GM10266 (cell line): ENCODE measurements around the gene PDILT.

Experiments used
- DNase-seq: peaks from one replicate; pipeline ENCODE4 v3.0.0; 2012; ENCODE audit errors: extremely low spot score
- TF ChIP-seq, protein P1 (sequence below): IDR thresholded peaks from 2 replicates; pipeline ENCODE4 v1.5.1; 2012; ENCODE audit warnings: mild to moderate bottlenecking, low read depth; ENCODE audit not compliant: control insufficient read depth, insufficient read depth; ENCODE audit errors: missing control alignments

The PDILT gene

GRCh38 chr16:20402651-20403050, 1.9 kb downstream of the PDILT start:
- no peak for DNase-seq
- TF ChIP-seq, protein P1, sequence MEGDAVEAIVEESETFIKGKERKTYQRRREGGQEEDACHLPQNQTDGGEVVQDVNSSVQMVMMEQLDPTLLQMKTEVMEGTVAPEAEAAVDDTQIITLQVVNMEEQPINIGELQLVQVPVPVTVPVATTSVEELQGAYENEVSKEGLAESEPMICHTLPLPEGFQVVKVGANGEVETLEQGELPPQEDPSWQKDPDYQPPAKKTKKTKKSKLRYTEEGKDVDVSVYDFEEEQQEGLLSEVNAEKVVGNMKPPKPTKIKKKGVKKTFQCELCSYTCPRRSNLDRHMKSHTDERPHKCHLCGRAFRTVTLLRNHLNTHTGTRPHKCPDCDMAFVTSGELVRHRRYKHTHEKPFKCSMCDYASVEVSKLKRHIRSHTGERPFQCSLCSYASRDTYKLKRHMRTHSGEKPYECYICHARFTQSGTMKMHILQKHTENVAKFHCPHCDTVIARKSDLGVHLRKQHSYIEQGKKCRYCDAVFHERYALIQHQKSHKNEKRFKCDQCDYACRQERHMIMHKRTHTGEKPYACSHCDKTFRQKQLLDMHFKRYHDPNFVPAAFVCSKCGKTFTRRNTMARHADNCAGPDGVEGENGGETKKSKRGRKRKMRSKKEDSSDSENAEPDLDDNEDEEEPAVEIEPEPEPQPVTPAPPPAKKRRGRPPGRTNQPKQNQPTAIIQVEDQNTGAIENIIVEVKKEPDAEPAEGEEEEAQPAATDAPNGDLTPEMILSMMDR = no peak

DNA sequence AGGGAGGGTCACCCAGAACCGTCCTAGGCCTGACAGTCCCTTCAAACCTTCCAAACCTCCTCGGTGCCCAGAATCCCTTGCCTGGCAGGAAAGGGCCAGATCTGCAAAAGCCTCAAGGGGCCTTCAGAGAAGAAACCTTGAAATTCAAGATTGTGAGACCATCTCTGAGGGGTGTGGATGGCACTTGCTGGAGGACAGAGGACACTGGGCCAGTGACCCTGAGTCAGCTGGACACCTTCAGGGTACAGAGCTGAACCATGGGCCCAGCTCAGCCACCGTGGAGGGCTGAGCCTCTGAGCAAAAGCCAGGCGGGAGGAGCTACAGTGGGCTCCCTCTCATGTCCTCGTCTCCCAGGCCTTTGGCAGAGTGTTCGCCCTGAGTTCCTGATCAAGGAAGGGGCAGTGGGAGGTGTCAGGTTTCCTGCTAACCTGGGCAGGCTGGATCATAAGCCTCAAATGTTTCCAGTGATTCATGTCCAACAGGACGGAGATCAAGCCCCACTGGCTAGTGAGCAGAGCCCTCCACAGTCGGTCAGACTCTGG, 3.0 kb downstream of the PDILT start:
- DNase-seq = no peak
- TF ChIP-seq, protein P1 = no peak

- TF ChIP-seq, protein P1 = no peak
- DNase-seq = no peak
These were observed 3.5 kb downstream of the PDILT start for GRCh38 chr16:20401066-20401465.

DNA sequence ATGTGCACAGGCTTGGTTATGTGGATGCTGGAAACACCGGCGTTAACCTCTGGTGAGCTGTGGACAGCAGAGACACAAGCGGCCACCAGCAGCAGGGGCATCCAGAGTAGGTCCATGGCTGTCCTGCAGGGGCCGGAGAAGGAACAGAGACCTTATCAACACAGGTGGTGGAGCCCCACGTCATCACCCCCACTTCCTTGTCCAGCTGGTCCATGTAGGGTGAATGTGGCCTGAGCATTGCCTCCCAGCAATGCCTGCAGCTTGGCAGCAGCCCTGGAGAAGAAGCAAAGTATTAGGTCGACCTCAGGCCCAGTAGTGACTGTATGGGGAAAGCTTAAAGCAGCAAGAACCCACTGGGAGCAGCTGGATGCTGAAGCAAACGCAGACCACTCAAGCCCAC, 5.4 kb downstream of the PDILT start:
- DNase-seq = no peak

DNA sequence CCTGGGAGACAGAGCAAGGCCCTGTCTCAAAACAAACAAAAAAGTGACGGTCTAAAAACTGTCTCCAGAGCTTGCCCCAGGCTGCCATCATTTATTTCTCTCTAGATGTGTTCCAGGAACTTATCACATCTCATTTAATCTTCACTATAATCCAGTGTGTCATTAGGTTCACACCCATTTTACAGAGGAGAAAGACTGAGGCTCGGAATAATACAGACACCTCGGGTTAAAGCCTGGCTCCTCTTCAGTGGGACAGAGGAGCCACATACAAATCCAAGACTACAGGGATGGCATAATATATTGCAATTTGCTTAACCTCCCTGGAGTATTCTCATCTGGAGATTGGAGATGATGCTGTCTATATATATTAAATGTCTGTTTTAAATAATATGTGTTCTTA, 5.9 kb downstream of the PDILT start:
- DNase-seq = no peak
- TF ChIP-seq, protein P1 = no peak

More for the DNA sequence above, 5.4 kb downstream of the PDILT start:
- TF ChIP-seq, protein P1 = no peak

DNA sequence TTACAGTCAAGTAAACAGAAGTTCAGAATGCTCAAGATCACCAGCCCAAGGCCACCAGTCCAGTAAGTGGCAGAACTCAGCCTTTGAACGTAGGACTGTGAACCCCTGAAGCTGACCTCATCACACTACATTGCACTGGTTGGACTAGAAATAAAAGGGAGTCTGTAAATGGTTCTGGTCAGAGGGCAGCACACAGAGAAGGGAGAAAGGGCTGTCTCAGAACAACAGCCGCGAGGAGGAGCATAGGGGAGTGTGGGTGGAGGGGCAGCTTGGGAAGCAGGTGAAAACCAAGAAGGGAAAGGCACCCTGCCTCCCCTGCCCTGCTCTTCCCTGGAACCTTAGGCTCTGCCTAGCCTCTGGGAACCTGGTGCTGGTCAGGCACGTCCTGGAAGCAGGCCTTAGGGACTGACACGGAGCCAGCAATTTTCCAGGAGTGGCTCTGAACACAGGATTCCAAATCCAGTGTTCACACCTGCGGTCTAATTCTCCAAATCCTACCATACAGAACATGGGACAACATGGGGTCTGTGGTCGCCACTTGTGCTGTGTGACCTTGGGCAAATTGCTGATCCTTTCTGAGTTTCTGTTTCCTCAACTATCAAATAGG, 7.0 kb downstream of the PDILT start:
- TF ChIP-seq, protein P1 = no peak
- no peak for DNase-seq

DNA sequence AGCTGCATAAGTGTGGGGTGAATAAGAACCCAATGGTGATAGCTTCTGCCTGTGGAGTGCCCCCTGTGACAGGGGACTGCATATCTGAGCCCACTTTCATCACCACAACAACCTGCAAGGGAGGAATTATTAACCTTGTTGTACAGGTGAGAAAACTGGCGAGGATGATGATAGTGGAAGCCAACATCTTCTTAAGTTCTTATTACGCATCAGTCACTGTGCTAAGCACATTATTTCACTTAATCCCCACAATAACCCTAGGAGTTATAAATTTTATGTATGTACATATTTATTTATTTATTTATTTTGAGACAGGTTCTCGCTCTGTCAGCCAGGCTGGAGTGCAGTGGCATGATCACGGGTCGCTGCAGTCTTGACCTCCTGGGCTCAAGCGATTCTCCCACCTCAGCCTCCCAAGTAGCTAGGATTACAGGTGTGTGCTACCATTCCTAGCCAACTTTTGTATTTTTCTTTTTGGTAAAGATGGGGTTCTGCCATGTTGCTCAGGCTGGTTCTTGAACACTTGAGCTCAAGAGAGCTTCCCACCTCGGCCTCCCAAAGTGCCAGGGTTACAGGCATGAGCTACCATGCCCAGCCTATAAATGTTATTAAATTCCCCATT, 7.6 kb downstream of the PDILT start:
- no peak for DNase-seq
- TF ChIP-seq, protein P1 = no peak
